Activated CD8-positive, alpha-beta memory T cell treated with anti-CD3 and anti-CD28 coated beads for 48 hours (primary cell): ENCODE results near the gene GOSR2.
"Not testable (repeated sequence)": the region's sequence is repeated elsewhere in the genome, so short reads cannot be mapped to it uniquely, and the experiment has no call there.

ENCODE experiments used
- DNase-seq, 3 experiments: peaks; one replicate each; pipeline ENCODE4 v3.0.0-alpha.2; 2020; ENCODE audit warnings: low read depth in 2 of 3, low spot score in 2 of 3

The GOSR2 gene

GRCh38 chr17:46987927-46988326 lies 65.0 kb downstream of the GOSR2 start:
- not testable (repeated sequence) for DNase-seq

- no peak for DNase-seq
These were observed 66.9 kb downstream of the GOSR2 start for GRCh38 chr17:46989637-46990431.

- DNase-seq = no peak
These were observed 68.7 kb downstream of the GOSR2 start for GRCh38 chr17:46991617-46992016.
